GM20431 (cell line): Measurements from ENCODE around the gene GALNT5.
"Not testable (repeated sequence)": the region's sequence is repeated elsewhere in the genome, so short reads cannot be mapped to it uniquely, and the experiment has no call there.

Source experiments
- in situ Hi-C: fragments of 300-500 bp; cut with MseI, MboI; formaldehyde crosslinking; loops from one replicate; pipeline ENCODE4 v1.15.0; 2020; ENCODE audit warnings: low sequenced_read_pairs; ENCODE audit not compliant: unreplicated experiment

Gene GALNT5

GRCh38 chr2:157318884-157319283, 61.4 kb downstream of the GALNT5 start:
- in situ Hi-C loops = loop anchor here (25.0 kb wide), 2 partner anchors 268 to 693 kb away; no protein-coding TSS in a partner anchor

- in situ Hi-C loops = loop anchor here (25.0 kb wide), 2 partner anchors 268 to 693 kb away; no protein-coding TSS in a partner anchor
Measured at GRCh38 chr2:157319795-157320194, 62.3 kb downstream of the GALNT5 start.

- in situ Hi-C loops = loop anchor here (25.0 kb wide), 2 partner anchors 267 to 692 kb away; no protein-coding TSS in a partner anchor
Measured at GRCh38 chr2:157320409-157320808, 62.9 kb downstream of the GALNT5 start.

GRCh38 chr2:157321466-157321865, 64.0 kb downstream of the GALNT5 start:
- in situ Hi-C loops = loop anchor here (25.0 kb wide), 2 partner anchors 266 to 691 kb away; no protein-coding TSS in a partner anchor

- in situ Hi-C loops = loop anchor here (25.0 kb wide), 2 partner anchors 265 to 690 kb away; no protein-coding TSS in a partner anchor
Measured at GRCh38 chr2:157322432-157322831, 64.9 kb downstream of the GALNT5 start.

- in situ Hi-C loops = loop anchor here (25.0 kb wide), 2 partner anchors 263 to 688 kb away; no protein-coding TSS in a partner anchor
Measured at GRCh38 chr2:157324331-157324843, 66.9 kb downstream of the GALNT5 start.

GRCh38 chr2:157325786-157326185, 68.3 kb downstream of the GALNT5 start, which contains the start of gene ERMN:
ERMN (minus strand) TSS chr2:157325824; CDS start chr2:157325642, 182 bp downstream.
- in situ Hi-C loops = no loop called here

GRCh38 chr2:157326698-157327097, 69.2 kb downstream of the GALNT5 start:
- in situ Hi-C loops = no loop called here

- in situ Hi-C loops = no loop called here
Measured at GRCh38 chr2:157327200-157327599, 69.7 kb downstream of the GALNT5 start.

GRCh38 chr2:157327621-157328500, 70.4 kb downstream of the GALNT5 start:
- in situ Hi-C loops = no loop called here

- in situ Hi-C loops = no loop called here
Measured at GRCh38 chr2:157329524-157329923, 72.0 kb downstream of the GALNT5 start.

- in situ Hi-C loops = no loop called here
Measured at GRCh38 chr2:157333304-157334047, 76.0 kb downstream of the GALNT5 start.

GRCh38 chr2:157334335-157334734, 76.8 kb downstream of the GALNT5 start:
- in situ Hi-C loops = no loop called here

- in situ Hi-C loops = no loop called here
Measured at GRCh38 chr2:157334797-157335196, 77.3 kb downstream of the GALNT5 start.

- in situ Hi-C loops = no loop called here
Measured at GRCh38 chr2:157336137-157337010, 78.9 kb downstream of the GALNT5 start.

GRCh38 chr2:157337978-157338377, 80.5 kb downstream of the GALNT5 start:
- in situ Hi-C loops = no loop called here

GRCh38 chr2:157339965-157340655, 82.6 kb downstream of the GALNT5 start:
- in situ Hi-C loops = no loop called here

- in situ Hi-C loops = not testable (repeated sequence)
Measured at GRCh38 chr2:157341381-157341780, 83.9 kb downstream of the GALNT5 start.
